Tibial nerve (tissue), 4 donors: ENCODE results near the gene ADGRG3. TPM values are rescaled to one million over a fixed set of nuclear protein-coding genes. Genes with fewer than 3 reads are reported as not detected.

Experiments used
- DNase-seq, 2 donors: peaks; one replicate each; pipeline ENCODE4 v3.0.0-alpha.2; 2019; ENCODE audit warnings: low spot score in 2 of 2
- H3K27ac ChIP-seq, 4 donors: fragments of 200-600 bp; sonication (generic) in 3 of 4; one replicate each; pipeline ENCODE4 v1.5.1; 2017 to 2019; ENCODE audit warnings: mild to moderate bottlenecking in 1 of 4
- H3K27me3 ChIP-seq, 2 donors: fragments of 200-600 bp; sonication (generic) in 1 of 2; one replicate each; pipeline versions ENCODE4 v1.5.1 to v1.6.0; 2017 to 2019
- H3K36me3 ChIP-seq, 3 donors: fragments of 200-600 bp; sonication (generic); one replicate each; pipeline ENCODE4 v1.5.1; 2018 to 2019
- H3K4me1 ChIP-seq, 4 donors: fragments of 200-600 bp; sonication (generic) in 3 of 4; one replicate each; pipeline ENCODE4 v1.5.1; 2017 to 2019
- H3K4me3 ChIP-seq, 4 donors: fragments of 200-600 bp; sonication (generic) in 3 of 4; one replicate each; pipeline ENCODE4 v1.5.1; 2017 to 2019; ENCODE audit warnings: mild to moderate bottlenecking in 1 of 4, moderate library complexity in 1 of 4
- H3K9me3 ChIP-seq, 4 donors: fragments of 200-600 bp; sonication (generic) in 3 of 4; one replicate each; pipeline ENCODE4 v1.5.1; 2017 to 2019
- EP300 ChIP-seq, 2 donors: sonication (generic); formaldehyde crosslinking; IDR thresholded peaks; one replicate each; pipeline ENCODE4 v1.6.1; 2017; ENCODE audit warnings: antibody characterized with exemption in 2 of 2, mild to moderate bottlenecking in 1 of 2
- POLR2A ChIP-seq, 2 donors: fragments of 450-650 bp; IDR thresholded peaks; one replicate each; pipeline ENCODE4 v1.6.1; 2017; ENCODE audit warnings: antibody characterized with exemption in 2 of 2, mild to moderate bottlenecking in 2 of 2, moderate library complexity in 2 of 2
- WGBS, 2 donors: methylation state at CpG; one replicate each; pipeline ENCODE4 v1.1.5; 2018; 5-methylcytosine and 5-hydroxymethylcytosine counted together
- total RNA-seq, 4 donors: library from RNA; depleted of rRNA; stranded (reverse); fragments of >200 nt; gene quantifications; one replicate each; pipeline ENCODE4 v1.1.0, GENCODE V29; 2016
- TF ChIP-seq, protein P1 (sequence below), 5 experiments: fragments of 200-600 bp in 3 of 5; fragments of 450-650 bp in 2 of 5; sonication (generic) in 3 of 5; IDR thresholded peaks; one replicate each; pipeline ENCODE4 v1.5.1; 2016 to 2019; ENCODE audit warnings: antibody characterized with exemption in 5 of 5, mild to moderate bottlenecking in 3 of 5, moderate library complexity in 2 of 5

Gene ADGRG3, protein sequence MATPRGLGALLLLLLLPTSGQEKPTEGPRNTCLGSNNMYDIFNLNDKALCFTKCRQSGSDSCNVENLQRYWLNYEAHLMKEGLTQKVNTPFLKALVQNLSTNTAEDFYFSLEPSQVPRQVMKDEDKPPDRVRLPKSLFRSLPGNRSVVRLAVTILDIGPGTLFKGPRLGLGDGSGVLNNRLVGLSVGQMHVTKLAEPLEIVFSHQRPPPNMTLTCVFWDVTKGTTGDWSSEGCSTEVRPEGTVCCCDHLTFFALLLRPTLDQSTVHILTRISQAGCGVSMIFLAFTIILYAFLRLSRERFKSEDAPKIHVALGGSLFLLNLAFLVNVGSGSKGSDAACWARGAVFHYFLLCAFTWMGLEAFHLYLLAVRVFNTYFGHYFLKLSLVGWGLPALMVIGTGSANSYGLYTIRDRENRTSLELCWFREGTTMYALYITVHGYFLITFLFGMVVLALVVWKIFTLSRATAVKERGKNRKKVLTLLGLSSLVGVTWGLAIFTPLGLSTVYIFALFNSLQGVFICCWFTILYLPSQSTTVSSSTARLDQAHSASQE
- 1 to 10 TPM in 1 of 4 donors, under 1 TPM in 2, not detected in 1; 0.21 to 1.8 (median 0.90) TPM for total RNA-seq

DNA sequence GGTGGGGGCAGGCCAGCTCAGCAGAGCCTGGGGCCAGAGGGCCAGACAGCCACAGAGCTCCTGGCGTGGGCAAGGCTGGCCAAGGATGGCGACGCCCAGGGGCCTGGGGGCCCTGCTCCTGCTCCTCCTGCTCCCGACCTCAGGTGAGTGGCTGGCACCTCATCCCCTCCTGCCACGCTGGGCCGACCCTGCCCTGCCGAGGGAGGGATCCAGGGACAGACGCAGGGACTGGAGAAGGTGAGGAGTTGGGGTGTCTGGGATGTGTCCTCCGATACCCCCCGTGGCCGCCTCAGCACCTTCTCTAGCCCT, at the start of gene ADGRG3:
Gene ADGRG3 (plus strand): TSS at position 44 of the 309 bp plus-strand sequence. CDS start 42 bp downstream, at position 86.
- 90 to 93% methylated on average over 10 to 11 of the region's 11 CpGs for WGBS, 2 donors
- no peaks in the 10 kb centered on the region for H3K9me3 ChIP-seq
- H3K27me3 ChIP-seq: peaks cover 0 to 7% of the 10 kb centered on the region in 2 donors
- H3K4me1 ChIP-seq: no peaks in the 10 kb centered on the region
- no peak for TF ChIP-seq EP300 (IDR thresholded peaks at IDR 0.05)
- H3K36me3 ChIP-seq: peaks cover 0 to 7% (median 0%) of the 10 kb centered on the region in 3 donors
- H3K27ac ChIP-seq: no peak within 1 kb of the TSS
- no peak within 1 kb of the TSS for H3K4me3 ChIP-seq
- DNase-seq: no peak

DNA sequence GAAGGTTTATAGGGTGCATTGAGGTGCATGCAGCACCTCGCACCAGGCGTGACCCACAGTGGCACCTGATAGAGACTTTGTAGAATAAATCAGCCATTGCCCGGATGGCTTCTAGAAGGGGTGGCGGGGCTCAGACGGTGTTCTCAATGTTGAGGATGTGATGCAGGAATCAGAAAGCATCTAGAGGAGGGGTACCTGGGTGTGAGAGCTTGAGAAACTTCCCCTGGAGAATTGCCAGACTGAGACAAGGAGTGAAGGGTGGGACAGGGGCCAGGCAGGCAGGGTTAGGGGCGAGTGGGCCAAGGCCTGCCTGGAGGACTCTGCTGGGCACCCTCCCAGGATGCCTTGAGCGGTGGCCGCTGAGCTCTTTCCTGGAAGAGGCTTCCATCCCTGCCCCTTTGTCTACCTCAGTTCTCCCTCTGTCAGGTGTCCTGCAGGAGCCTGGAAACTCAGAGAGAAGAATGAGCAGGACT, 48.9 kb upstream of the ADGRG3 start:
- TF ChIP-seq POLR2A (IDR thresholded peaks at IDR 0.05): no peak
- TF ChIP-seq, protein P1, sequence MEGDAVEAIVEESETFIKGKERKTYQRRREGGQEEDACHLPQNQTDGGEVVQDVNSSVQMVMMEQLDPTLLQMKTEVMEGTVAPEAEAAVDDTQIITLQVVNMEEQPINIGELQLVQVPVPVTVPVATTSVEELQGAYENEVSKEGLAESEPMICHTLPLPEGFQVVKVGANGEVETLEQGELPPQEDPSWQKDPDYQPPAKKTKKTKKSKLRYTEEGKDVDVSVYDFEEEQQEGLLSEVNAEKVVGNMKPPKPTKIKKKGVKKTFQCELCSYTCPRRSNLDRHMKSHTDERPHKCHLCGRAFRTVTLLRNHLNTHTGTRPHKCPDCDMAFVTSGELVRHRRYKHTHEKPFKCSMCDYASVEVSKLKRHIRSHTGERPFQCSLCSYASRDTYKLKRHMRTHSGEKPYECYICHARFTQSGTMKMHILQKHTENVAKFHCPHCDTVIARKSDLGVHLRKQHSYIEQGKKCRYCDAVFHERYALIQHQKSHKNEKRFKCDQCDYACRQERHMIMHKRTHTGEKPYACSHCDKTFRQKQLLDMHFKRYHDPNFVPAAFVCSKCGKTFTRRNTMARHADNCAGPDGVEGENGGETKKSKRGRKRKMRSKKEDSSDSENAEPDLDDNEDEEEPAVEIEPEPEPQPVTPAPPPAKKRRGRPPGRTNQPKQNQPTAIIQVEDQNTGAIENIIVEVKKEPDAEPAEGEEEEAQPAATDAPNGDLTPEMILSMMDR (IDR thresholded peaks at IDR 0.05): no peak
- no peak for TF ChIP-seq EP300 (IDR thresholded peaks at IDR 0.05)
- H3K27me3 ChIP-seq: no peaks in the 10 kb centered on the region
- H3K36me3 ChIP-seq: no peaks in the 10 kb centered on the region
- WGBS, 2 donors: 89 to 91% methylated on average over 8 of the region's 8 CpGs
- peaks cover 0 to 36% (median 12%) of the 10 kb centered on the region in 4 donors for H3K4me1 ChIP-seq
- H3K27ac ChIP-seq: peak overlapping the region in 1 of 4 donors; percentile 12
- H3K4me3 ChIP-seq: no peak overlapping the region
- no peak for DNase-seq
- H3K9me3 ChIP-seq: no peaks in the 10 kb centered on the region

DNA sequence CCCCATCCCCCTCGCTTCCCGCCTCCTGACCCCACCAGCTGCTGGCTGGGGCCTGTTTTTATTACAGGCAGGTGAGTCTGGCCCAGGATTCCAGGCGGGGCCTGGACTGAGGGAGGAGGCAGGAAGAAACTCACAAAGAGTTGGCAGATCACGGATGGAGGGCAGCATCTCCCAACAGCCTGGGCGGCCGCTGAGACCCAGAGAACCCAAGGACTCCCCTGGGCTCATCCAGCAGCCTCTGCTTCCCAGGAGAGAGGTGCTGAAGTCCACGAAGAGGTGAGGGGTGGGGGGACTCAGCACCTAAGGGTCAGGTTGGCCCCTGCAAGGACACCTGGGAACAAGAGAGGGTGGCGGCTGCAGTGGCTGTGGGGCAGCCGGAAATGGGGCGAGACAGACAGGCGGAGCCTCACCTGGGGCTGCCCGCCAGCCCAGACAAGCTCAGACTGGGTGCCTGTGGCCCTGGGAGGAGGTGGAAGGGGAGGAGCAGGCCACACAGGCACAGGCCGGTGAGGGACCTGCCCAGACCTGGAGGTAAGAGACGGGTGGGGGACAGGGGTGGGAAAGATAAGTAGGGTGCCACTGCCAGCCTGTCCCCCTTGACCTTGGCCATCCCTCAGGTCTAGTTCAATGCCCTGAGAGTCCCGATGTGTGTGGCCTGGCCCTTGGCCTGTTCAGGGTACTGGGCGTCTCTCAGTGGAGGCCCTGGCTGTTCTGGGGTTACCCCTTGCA, 48.3 kb upstream of the ADGRG3 start:
- H3K4me3 ChIP-seq: no peak overlapping the region

DNA sequence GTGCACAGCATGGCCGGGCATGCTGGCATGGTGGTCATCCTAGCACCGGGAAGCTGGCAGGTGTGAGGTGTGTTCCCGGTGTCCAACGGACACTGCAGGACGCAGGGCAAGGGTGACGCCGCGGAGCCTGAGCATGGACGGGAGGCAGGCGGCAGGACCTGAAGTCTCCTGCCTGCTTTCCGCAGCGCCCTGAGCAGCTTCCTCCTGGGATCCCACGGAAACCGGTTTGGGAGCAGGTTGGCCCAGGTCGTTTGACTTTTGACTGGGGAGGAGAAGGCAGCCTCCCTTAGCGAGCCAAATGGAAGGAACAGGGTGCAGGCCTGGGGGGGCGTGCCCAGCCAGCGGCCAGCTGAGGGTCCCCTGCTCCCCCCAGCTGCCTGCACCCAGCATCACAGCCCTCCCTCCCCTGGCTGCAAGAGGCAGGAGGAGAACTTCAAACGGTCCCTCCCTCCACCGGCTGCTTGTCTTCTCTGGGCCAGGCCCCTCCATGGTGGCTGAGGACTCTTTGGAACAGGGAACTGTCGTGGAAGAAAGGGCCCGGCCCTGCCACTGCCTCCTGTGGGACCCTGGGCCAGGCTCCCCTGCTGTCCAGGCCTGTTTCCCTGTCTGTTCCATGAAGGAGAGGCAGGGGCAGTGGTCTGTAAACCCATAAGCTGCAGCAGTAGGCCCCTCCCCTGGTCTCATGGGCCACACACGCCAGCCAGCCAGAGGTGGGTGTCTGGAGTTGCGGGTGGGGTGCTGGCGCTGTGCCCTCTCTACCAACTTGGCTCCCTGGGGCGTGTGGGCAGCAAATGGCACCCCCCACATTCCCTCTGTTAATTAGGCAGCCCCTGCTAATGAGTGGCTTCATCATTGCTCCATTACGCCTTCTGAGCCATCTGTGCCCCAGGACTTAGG, 47.5 kb upstream of the ADGRG3 start:
- Histone ChIP-seq H3K36me3 (no peaks in the 10 kb centered on the region), H3K9me3 (no peaks in the 10 kb centered on the region), H3K4me1 (peaks cover 0 to 47% (median 12%) of the 10 kb centered on the region in 4 donors), H3K4me3 (no peak overlapping the region), H3K27me3 (no peaks in the 10 kb centered on the region), H3K27ac (peak overlapping the region in 3 of 4 donors; percentile 35 to 86 (median 78))
- TF ChIP-seq, protein P1 (IDR thresholded peaks at IDR 0.05): no peak
- no peak for TF ChIP-seq POLR2A (IDR thresholded peaks at IDR 0.05)
- TF ChIP-seq EP300 (IDR thresholded peaks at IDR 0.05): no peak
- WGBS, 2 donors: 72 to 91% methylated on average over 13 to 25 of the region's 27 CpGs
- peak in 1 of 2 donors; percentile 5 for DNase-seq

More for the DNA sequence above, 48.3 kb upstream of the ADGRG3 start:
- Histone ChIP-seq H3K36me3 (no peaks in the 10 kb centered on the region), H3K9me3 (no peaks in the 10 kb centered on the region), H3K4me1 (peaks cover 0 to 42% (median 12%) of the 10 kb centered on the region in 4 donors), H3K27me3 (no peaks in the 10 kb centered on the region), H3K27ac (peak overlapping the region in 2 of 4 donors; percentile 12 to 86)
- TF ChIP-seq EP300 (IDR thresholded peaks at IDR 0.05) (no peak), POLR2A (IDR thresholded peaks at IDR 0.05) (no peak)
- TF ChIP-seq, protein P1 (IDR thresholded peaks at IDR 0.05): no peak
- DNase-seq: peak in 1 of 2 donors; percentile 7
- WGBS, 2 donors: 78 to 90% methylated on average over 16 of the region's 16 CpGs
